Aorta (tissue), 5 donors: Measurements from ENCODE around the gene COQ5. TPM values are rescaled to one million over a fixed set of nuclear protein-coding genes. Genes with fewer than 3 reads are reported as not detected.

Source experiments
- ATAC-seq: fragments of 200-7000 bp; cut with Tn5 transposase; one replicate; pipeline ENCODE4 v1.9.1; 2022; ENCODE audit warnings: moderate library complexity; ENCODE audit not compliant: low FRiP score
- DNase-seq, 2 donors: peaks; one replicate each; pipeline ENCODE4 v3.0.0-alpha.2; 2020
- H3K27ac ChIP-seq, 2 donors: one replicate each; pipeline ENCODE4 v1.5.1; 2013; ENCODE audit warnings: low read length in 2 of 2, mild to moderate bottlenecking in 2 of 2, moderate library complexity in 2 of 2, control low read depth in 1 of 2, inconsistent platforms in 1 of 2, low read depth in 1 of 2
- H3K27me3 ChIP-seq, 2 donors: one replicate each; pipeline ENCODE4 v1.6.1; 2013; ENCODE audit warnings: control low read depth in 1 of 2, low read length in 1 of 2, mild to moderate bottlenecking in 1 of 2, moderate library complexity in 1 of 2; ENCODE audit not compliant: insufficient read depth in 2 of 2, control insufficient read depth in 1 of 2
- H3K36me3 ChIP-seq, 2 donors: one replicate each; pipeline ENCODE4 v1.6.1; 2013; ENCODE audit warnings: control low read depth in 1 of 2, low read length in 1 of 2, mild to moderate bottlenecking in 1 of 2; ENCODE audit not compliant: insufficient read depth in 2 of 2, control insufficient read depth in 1 of 2
- H3K4me1 ChIP-seq, 2 donors: one replicate each; pipeline ENCODE4 v1.6.1; 2013; ENCODE audit warnings: low read length in 2 of 2, control low read depth in 1 of 2, mild to moderate bottlenecking in 1 of 2, moderate library complexity in 1 of 2; ENCODE audit not compliant: insufficient read depth in 2 of 2, control insufficient read depth in 1 of 2
- H3K4me3 ChIP-seq, 2 donors: one replicate each; pipeline ENCODE4 v1.5.1; 2013; ENCODE audit warnings: low read length in 2 of 2, control low read depth in 1 of 2, mild to moderate bottlenecking in 1 of 2
- H3K9me3 ChIP-seq: one replicate; pipeline ENCODE4 v1.6.1; 2013; ENCODE audit warnings: mild to moderate bottlenecking, low read length; ENCODE audit not compliant: control insufficient read depth
- WGBS, 2 donors: extraction: QIAGEN DNeasy Blood & Tissue Kit; methylation state at CpG; one replicate each; pipeline ENCODE4 v1.1.7; 2013; 5-methylcytosine and 5-hydroxymethylcytosine counted together
- intact Hi-C, 2 donors: fragments of 100-400 bp; cut with DNase I; formaldehyde crosslinking; loops; one replicate each; pipeline versions ENCODE4 v1.14.2 to v1.15.0; 2022
- polyA plus RNA-seq, 2 donors: library from polyadenylated mRNA; stranded (reverse); fragments of 200-250 nt; gene quantifications; one replicate each; pipeline ENCODE4 v1.2.3, GENCODE V29; 2013
- total RNA-seq, 2 donors: library from RNA; stranded (reverse); fragmentation: NEBNext Ultra II Directional; extraction: Animal tissue kit (Norgen Biotek cat#: 25700); gene quantifications; one replicate each; pipeline ENCODE4 v1.2.1, GENCODE V29; 2021
- donor health status: healthy with polysubstance abuse.
- donor health status: Bipolar disorder and iron deficiency.
- donor health status: DM: no; HTN: no; CAD: no.
- donor health status: DM: no; HTN: no; CAD: no.
- donor health status: DM: yes; HTN: yes; CAD: no.

The COQ5 gene
- total and polyA plus RNA-seq, 4 donors, result 12.0 to 26.0 (median 21.6) TPM

GRCh38 chr12:120460157-120460556, 68.8 kb downstream of the COQ5 start:
- peaks cover 16 to 18% of the 10 kb centered on the region in 2 donors for H3K36me3 ChIP-seq
- whole genome bisulfite sequencing, 2 donors, result 88 to 90% methylated on average over 3 of the region's 3 CpGs

GRCh38 chr12:120457133-120457532, 71.8 kb downstream of the COQ5 start:
- Histone ChIP-seq H3K27ac (no peak overlapping the region), H3K4me1 (no peaks in the 10 kb centered on the region), H3K9me3 (no peaks in the 10 kb centered on the region), H3K36me3 (peaks cover 8% of the 10 kb centered on the region in 2 donors), H3K27me3 (no peaks in the 10 kb centered on the region), H3K4me3 (no peak overlapping the region)
- no peak for ATAC-seq
- WGBS, 2 donors, result 69 to 71% methylated on average over 6 of the region's 6 CpGs
- intact Hi-C loops, result no loop called here
- DNase-seq, result no peak

More at GRCh38 chr12:120460157-120460556, 68.8 kb downstream of the COQ5 start:
- H3K27ac ChIP-seq, result no peak overlapping the region
- H3K4me1 ChIP-seq, result no peaks in the 10 kb centered on the region
- intact Hi-C loops, result no loop called here
- no peak overlapping the region for H3K4me3 ChIP-seq
- no peaks in the 10 kb centered on the region for H3K9me3 ChIP-seq
- ATAC-seq (no peak), DNase-seq (no peak)
- H3K27me3 ChIP-seq, result no peaks in the 10 kb centered on the region

- no peak for ATAC-seq
- Histone ChIP-seq H3K4me3 (no peak overlapping the region), H3K9me3 (no peaks in the 10 kb centered on the region), H3K4me1 (no peaks in the 10 kb centered on the region), H3K36me3 (peaks cover 6 to 7% of the 10 kb centered on the region in 2 donors), H3K27me3 (no peaks in the 10 kb centered on the region), H3K27ac (no peak overlapping the region)
- no peak for DNase-seq
- WGBS, 2 donors, result 89 to 90% methylated on average over 7 of the region's 7 CpGs
- intact Hi-C loops, result no loop called here
Observed at GRCh38 chr12:120455302-120455701, 73.7 kb downstream of the COQ5 start.

GRCh38 chr12:120453977-120454376, 75.0 kb downstream of the COQ5 start:
- Histone ChIP-seq H3K9me3 (no peaks in the 10 kb centered on the region), H3K36me3 (peaks cover 0 to 7% of the 10 kb centered on the region in 2 donors), H3K4me1 (no peaks in the 10 kb centered on the region), H3K27me3 (no peaks in the 10 kb centered on the region), H3K27ac (no peak overlapping the region), H3K4me3 (no peak overlapping the region)
- WGBS, 2 donors, result 69 to 72% methylated on average over 4 of the region's 4 CpGs
- no peak for DNase-seq
- ATAC-seq, result no peak
- intact Hi-C loops, result no loop called here

Other genes with a start within 250 kb of the COQ5 start
- over 10,000 TPM; 15,052 to 24,410 TPM for gene RNU4-2, start 237.3 kb downstream of the COQ5 start, total RNA-seq
- gene RNU4-2, start 237.3 kb downstream of the COQ5 start, polyA plus RNA-seq, result not detected
- gene RNU4-1, start 235.9 kb downstream of the COQ5 start, total RNA-seq, result 1,000 to 10,000 TPM; 1,718 to 2,225 TPM
- not detected for gene RNU4-1, start 235.9 kb downstream of the COQ5 start, polyA plus RNA-seq
- 1 to 10 TPM in 1 of 2 donors, under 1 TPM in 1; 0.39 to 1.6 TPM for gene SIRT4, start 226.8 kb downstream of the COQ5 start, total RNA-seq
- 1 to 10 TPM; 1.8 to 2.5 TPM for gene SIRT4, start 226.8 kb downstream of the COQ5 start, polyA plus RNA-seq
- gene PLA2G1B, start 201.4 kb downstream of the COQ5 start, total RNA-seq, result 1 to 10 TPM in 1 of 2 donors, under 1 TPM in 1; 0.91 to 1.2 TPM
- 1 to 10 TPM; 2.0 to 3.9 TPM for gene PLA2G1B, start 201.4 kb downstream of the COQ5 start, polyA plus RNA-seq
- gene MSI1, start 160.0 kb downstream of the COQ5 start, total RNA-seq, result 1 to 10 TPM in 1 of 2 donors, under 1 TPM in 1; 0.32 to 1.3 TPM
- gene MSI1, start 160.0 kb downstream of the COQ5 start, polyA plus RNA-seq, result under 1 TPM in 1 of 2 donors, not detected in 1; 0.75 TPM
- 100 to 1,000 TPM; 176 to 246 TPM for gene COX6A1, start 91.0 kb downstream of the COQ5 start, total RNA-seq
- gene COX6A1, start 91.0 kb downstream of the COQ5 start, polyA plus RNA-seq, result 100 to 1,000 TPM; 355 to 498 TPM
- gene TRIAP1, start 82.8 kb downstream of the COQ5 start, total RNA-seq, result 10 to 100 TPM; 13.0 to 14.1 TPM
- 10 to 100 TPM; 19.7 to 43.1 TPM for gene TRIAP1, start 82.8 kb downstream of the COQ5 start, polyA plus RNA-seq
- gene GATC, start 82.7 kb downstream of the COQ5 start, total RNA-seq, result 10 to 100 TPM; 22.1 to 24.5 TPM
- gene GATC, start 82.7 kb downstream of the COQ5 start, polyA plus RNA-seq, result 10 to 100 TPM in 1 of 2 donors, 1 to 10 TPM in 1; 9.8 to 11.5 TPM
- 10 to 100 TPM; 91.2 to 96.6 TPM for gene SRSF9, start 59.4 kb downstream of the COQ5 start, total RNA-seq
- 10 to 100 TPM; 77.5 to 95.8 TPM for gene SRSF9, start 59.4 kb downstream of the COQ5 start, polyA plus RNA-seq
- 100 to 1,000 TPM; 236 to 262 TPM for gene DYNLL1, start 33.0 kb downstream of the COQ5 start, total RNA-seq
- 100 to 1,000 TPM; 287 to 686 TPM for gene DYNLL1, start 33.0 kb downstream of the COQ5 start, polyA plus RNA-seq
- gene RNF10, start 5.2 kb upstream of the COQ5 start, total RNA-seq, result 100 to 1,000 TPM; 184 to 200 TPM
- gene RNF10, start 5.2 kb upstream of the COQ5 start, polyA plus RNA-seq, result 100 to 1,000 TPM in 1 of 2 donors, 10 to 100 TPM in 1; 74.0 to 156 TPM
- gene POP5, start 52.2 kb upstream of the COQ5 start, total RNA-seq, result 10 to 100 TPM; 18.2 to 26.0 TPM
- 10 to 100 TPM; 33.8 to 69.7 TPM for gene POP5, start 52.2 kb upstream of the COQ5 start, polyA plus RNA-seq
- gene CABP1, start 111.5 kb upstream of the COQ5 start, total RNA-seq, result 1 to 10 TPM; 1.7 to 3.0 TPM
- 1 to 10 TPM in 1 of 2 donors, not detected in 1; 1.7 TPM for gene CABP1, start 111.5 kb upstream of the COQ5 start, polyA plus RNA-seq
- 10 to 100 TPM; 67.4 to 92.0 TPM for gene MLEC, start 158.0 kb upstream of the COQ5 start, total RNA-seq
- 10 to 100 TPM; 19.7 to 27.7 TPM for gene MLEC, start 158.0 kb upstream of the COQ5 start, polyA plus RNA-seq
- 10 to 100 TPM; 18.6 to 24.4 TPM for gene UNC119B, start 181.3 kb upstream of the COQ5 start, total RNA-seq
- 10 to 100 TPM; 13.6 to 15.9 TPM for gene UNC119B, start 181.3 kb upstream of the COQ5 start, polyA plus RNA-seq
- gene ACADS, start 196.7 kb upstream of the COQ5 start, total RNA-seq, result 10 to 100 TPM; 11.3 to 15.6 TPM
- 10 to 100 TPM; 29.2 to 36.9 TPM for gene ACADS, start 196.7 kb upstream of the COQ5 start, polyA plus RNA-seq